ENCODE measurements around the gene ANO1.

Gene ANO1

DNA sequence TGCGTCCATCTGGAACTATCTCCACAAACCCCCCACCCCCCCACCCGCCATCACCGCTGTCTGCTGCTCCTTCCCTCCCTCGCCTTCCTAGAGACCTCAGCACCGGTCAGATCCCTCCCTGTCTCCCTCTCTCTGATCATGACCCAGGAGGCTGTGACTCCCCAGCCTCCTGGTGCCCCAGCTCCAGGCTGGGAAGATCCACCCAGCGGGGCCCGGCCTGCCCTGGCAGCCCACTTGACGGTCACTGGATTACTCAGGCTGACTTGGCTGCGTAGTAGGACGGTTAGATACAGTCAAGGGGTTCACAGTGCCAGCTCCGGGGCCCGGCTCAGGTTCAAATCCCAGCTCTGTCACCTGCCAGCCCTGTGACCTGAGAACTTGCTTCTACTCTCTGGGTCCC is 59.3 kb downstream of the ANO1 start:
- no peak for DNase-seq (ENCODE audit: low read depth in 2 of 2)

DNA sequence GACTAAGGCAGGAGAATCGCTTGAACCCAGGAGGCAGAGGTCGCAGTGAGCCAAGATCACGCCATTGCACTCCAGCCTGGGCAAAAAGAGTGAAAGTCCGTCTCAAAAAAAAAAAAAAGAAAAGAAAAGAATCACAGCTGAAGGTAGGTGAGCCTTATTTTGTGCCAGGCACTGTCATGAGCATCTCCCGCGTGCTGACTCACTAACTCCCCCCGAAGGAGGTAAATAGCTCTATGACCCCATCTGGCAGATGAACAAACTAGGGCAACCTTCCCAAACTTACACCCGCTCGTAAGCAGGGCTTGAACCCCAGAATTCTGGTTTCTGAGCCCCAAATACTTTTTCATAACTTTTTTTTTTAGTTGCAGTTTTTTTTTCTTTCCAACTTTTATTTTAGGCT is 60.3 kb downstream of the ANO1 start:
- DNase-seq (ENCODE audit: low read depth in 2 of 2) = no peak

DNA sequence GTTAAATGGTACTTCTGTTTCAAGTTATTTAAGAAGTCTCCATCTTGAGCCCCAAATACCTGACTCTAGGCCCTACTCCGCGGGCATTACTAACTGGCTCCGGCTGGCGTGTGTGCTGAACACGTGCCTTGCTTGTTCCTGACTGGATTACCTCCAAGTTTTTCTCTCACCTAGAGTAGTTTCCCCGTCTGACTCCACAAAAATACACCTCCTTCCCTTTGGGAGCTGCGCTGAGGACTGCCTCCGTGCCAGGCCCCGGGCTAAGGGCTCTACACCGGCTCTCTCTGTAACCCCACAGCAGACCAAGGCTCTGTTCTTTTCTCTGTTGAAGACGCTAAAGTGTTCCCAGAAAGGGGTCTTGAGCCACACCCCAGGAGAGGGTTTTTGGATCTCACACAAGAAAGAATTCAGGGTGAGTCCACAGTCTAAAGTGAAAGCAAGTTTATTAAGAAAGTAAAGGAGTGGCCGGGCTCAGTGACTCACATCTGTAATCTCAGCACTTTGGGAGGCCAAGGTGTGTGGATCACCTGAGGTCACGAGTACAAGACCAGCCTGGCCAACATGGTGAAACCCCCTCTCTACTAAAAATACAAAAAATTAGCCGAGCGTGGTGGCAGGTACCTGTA is 61.8 kb downstream of the ANO1 start:
- no peak for DNase-seq (ENCODE audit: low read depth in 2 of 2)

DNA sequence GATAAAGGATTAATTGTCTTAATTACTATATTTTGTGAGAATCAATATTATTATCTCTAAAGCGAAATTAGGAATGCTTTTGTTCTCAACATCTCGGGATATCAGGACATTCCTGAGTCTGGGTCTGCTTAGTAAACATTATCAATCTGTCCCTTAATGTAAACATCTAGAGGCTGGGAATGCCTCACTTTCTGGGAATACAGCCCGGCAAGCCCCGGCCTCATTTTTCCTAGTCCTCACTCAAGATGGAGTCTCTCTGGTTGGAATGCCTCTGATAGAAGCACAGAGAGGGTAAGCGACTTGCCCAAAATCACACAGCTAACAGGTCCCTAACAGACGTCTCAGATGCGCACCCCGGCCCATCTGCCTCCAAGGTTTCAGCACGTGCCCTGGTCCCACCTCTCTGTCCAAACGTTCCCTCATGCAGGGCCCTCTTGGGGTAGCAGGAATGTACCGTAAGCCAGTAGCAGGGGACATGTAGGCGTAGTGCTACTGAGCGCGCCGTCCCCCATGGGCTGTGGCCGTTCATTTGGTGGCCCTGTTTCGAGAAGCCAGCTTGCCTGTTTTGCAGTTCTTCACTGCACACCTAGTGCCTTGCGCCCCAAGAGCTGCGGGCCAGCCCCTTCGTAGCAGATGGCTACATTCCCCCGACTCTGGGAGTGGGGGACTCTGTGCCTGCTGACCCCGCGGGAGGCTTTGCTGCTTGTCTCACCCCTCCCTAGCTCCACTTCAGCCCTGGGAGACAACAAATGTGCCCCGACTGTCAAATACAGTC is 62.8 kb downstream of the ANO1 start:
- no peak for DNase-seq (ENCODE audit: low read depth in 2 of 2)

DNA sequence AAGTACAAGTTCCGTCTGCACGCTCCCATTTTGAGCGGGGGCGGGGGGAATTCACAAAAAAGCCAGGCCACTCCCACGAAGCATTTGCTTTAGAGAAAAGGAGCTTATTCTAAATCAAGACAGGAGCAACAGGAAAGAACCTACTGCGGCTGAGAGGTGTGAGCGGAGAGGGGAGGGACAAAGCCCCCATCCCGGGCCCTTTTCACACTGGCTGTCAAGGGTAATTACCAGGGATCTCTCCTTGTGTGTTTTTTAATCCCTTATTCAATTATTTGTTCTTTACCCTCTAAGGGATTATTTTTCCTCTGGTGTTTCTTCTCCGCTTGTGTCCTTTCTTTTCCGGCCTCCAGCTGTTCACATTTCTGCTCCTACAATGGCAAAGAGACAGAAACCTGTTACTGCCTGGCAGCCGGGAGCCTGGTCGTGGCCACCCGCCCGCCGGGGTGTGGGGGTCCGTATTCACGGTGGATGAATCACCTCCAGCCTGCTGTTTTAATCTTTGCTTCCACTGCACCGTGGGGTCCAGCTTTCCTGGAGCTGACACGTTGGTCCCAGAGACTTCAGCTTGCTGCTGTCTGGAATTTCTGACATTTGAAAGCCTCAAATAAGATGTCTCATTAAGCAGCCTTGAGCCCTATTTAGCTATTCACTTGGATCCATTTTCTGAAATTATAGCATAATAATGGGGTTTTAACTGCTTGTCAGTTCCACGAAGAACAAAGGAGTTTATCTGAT is 63.5 kb downstream of the ANO1 start:
- no peak for DNase-seq (ENCODE audit: low read depth in 2 of 2)

DNA sequence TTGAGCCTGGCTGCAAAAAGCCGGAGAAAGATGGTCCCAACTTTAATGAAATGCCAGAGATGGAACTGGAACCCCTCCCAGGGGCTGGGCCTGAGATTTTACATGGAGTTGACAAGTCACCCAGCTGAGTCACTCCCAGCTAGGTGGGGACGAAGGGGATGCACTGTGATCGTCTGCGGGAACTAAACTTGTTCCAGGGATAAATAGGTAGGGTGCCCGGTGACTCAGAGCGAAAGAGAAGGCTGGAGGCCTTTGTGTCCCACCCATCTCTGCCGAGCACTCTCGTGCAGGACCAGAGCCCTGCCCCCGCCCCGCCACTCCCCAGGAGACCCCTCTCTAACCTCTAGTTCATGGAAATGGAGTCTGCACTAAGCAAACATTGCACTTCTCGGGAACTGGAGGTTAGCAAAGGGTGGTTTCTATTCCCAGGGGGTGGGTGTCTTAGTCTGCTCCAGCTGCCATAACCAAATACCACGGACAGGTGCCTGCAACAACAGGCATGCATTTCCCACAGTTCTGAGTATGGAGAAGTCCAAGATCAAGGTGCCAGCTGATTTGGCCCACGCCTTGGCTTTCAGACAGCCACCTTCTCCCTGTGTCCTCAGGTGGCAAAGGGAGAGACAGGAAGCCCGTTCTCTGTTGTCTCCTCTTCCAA is 64.2 kb downstream of the ANO1 start:
- DNase-seq (ENCODE audit: low read depth in 2 of 2) = no peak

DNA sequence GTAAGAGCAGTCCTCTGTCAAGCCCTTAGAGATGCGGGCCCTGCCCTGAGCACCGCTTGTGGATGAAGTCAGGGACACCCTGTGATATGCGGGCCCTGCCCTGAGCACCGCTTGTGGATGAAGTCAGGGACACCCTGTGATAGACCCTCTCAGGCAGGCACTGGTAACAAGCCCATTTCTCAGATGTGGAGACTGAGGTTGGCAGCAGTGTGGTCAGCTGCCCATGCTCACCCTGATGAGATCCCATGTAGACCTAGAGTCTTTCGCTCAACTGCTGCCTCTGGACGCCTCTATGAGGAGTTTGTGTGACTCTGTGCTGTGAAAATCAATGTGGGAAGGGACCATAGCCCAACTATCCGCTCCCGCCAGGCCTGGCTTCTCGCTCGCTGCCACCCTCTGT is 66.1 kb downstream of the ANO1 start:
- no peak for DNase-seq (ENCODE audit: low read depth in 2 of 2)

DNA sequence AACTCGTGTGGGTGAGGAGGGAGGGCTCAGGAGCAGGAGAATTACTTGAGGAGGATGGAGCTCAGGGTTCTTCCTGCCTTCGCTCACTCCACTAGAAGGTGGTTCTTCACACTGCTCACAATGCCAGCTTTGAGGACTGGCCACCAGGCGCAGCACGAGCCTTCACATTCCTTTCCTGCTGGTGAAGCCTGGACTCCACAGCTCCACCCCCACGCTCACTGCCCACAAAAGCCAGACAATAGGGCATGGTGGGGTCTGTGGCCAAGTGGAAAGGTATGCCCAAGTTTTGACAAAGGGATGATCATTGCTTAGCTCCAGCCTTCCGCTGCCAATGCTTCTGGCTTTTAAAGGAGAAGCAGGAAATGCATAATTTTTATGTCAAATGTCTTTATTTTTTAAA is 67.0 kb downstream of the ANO1 start:
- no peak for DNase-seq (ENCODE audit: low read depth in 2 of 2)

DNA sequence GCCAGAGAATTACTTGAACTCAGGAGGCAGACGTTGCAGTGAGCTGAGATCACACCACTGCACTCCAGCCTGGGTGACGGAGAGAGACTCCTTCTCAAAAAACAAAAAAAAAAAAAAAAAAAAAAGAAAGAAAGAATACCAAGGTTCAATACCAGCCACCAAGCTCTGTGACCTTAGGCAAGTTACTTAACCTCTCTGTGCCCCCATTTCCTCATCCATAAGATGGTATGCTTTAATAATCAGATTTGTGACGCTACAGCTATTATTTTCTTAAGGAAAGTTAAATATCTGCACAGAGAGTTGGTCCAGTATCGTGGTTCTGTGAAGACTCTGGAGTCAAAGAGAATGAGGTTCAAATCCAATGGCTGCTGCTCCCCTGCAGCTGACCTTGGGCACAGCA is 67.7 kb downstream of the ANO1 start:
- no peak for DNase-seq (ENCODE audit: low read depth in 2 of 2)

DNA sequence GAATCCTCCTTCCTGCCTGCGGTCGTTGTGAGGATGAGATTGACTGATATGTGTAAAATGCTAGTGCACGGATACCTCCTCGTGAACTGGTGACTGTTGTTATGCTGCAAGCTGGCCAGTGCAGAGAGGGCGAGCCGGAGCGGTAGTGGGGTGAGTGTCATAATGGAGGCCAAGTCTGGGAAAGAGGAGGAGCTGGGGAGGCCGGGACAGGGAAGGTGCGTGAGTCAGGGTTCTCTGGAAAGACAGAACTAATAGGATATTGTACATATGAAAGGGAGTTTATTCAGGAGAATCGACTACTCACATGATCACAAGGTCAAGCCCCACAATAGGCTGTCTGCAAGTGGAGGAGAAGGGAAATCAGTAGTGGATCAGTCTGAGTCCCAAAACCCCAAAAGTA is 68.2 kb downstream of the ANO1 start:
- DNase-seq (ENCODE audit: low read depth in 2 of 2) = no peak

DNA sequence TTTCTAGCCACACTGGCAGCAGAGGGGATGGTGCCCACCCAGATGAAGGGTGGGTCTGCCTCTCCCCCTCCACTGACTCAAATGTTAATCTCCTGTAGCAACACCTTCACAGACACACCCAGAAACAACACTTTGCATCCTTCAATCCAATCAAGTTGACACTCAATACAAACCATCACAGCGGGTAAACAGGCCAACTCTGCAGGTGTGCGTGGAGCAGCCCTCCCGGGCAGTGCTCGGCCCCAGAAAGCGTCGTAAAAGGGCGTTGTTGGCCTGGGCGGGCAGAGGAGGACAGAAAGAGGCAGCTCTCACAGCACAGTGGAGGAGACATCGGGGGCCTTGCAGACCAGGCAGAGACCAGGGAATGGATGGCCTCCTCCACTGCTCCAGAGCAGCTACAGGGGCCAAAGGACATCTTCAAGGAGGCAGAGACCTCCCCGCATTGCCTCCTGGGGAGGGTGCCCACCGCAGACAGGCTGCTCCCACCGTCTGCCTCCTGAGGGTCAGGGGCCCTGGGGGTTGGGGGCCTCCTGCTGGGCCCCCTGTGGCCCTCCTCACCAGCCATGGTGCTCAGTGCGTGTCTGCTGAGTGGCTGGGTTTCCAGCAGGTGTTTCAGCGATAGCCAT is 68.9 kb downstream of the ANO1 start:
- no peak for DNase-seq (ENCODE audit: low read depth in 2 of 2)

DNA sequence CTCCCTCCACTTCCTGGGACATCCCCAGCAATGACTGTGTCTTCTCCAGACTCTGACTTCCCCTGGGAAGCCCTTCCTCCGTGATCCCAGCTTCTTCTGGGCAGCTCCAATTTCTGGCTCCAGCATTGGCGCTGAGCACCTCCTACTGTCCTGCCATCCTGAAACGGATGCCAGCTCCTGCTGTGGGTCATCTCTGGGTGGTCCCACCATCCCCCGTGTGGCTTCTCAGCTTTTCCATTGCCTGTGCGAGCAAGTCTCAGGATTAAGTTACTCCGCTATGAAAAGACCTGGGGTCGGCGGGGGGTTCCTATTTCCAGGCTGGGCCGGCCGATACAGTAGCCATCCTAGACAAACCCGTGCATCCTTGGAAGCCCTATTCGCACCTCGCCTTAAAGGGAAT is 69.6 kb downstream of the ANO1 start:
- no peak for DNase-seq (ENCODE audit: low read depth in 2 of 2)

DNA sequence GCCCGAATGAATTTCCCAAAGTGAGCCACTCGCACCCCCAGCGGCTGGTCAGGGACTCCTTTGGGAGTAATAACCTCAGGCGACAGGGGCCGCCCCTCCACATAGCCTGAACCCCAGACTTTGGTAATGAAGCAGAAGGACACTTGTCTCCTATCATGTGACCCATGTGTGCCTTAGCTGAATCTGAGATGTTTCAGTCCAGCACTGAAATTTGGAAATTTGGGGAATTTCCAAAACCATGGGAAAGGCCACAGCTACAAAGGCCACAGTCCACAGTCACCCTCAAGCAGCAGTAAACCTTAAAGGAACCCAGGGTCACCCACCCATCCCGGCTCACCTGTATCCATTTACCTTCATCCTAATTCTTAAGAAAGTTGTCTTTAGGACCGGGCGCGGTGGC is 73.6 kb downstream of the ANO1 start:
- DNase-seq (ENCODE audit: low read depth in 2 of 2) = no peak

DNA sequence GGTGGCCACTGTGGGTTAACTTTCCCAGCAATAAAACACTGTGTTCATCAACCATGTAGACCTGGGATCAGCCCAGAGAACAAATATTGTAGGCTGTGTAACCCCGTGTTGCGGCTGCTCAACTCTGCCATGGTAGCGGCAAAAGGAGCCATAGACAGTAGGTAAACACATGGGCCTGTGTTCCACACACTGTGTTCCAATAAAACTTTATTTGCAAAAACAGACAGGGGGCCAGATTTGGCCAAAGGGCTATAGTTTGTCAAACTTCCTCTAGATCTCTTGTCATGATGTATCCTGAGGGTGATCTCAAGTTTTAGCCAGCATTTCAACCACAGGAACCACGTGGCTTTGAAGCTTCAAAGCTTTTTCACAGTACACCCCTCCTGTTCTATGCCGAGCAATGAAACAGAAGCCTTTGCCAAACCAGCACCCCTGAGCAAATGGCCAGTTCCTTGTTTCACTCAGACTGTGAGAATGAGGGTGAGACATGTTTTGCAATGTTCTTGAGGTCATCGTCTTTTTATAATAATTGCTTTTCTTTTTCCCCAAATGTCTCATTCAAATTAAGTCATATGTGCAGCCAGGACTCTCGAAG is 75.1 kb downstream of the ANO1 start:
- DNase-seq (ENCODE audit: low read depth in 2 of 2) = no peak

DNA sequence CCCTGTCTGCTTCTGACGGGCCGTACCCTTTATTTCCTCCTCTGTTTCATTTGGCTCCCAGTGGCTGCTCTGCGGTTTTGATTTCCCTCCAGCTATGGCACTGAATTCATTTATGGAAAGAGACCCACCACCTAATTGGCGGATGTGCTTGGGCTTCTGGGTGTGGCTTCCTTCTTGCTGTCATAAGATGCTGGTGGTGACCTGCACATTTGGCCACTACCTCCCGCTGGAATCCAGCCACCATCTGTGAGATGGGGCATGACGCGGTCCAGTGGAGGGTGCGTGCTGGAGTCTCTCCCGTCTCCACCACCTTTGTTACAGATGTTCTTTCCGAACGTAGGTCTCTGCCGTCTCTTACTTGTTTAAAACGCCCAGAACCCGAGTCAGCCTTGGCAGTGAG is 77.3 kb downstream of the ANO1 start:
- DNase-seq (ENCODE audit: low read depth in 2 of 2) = no peak

DNA sequence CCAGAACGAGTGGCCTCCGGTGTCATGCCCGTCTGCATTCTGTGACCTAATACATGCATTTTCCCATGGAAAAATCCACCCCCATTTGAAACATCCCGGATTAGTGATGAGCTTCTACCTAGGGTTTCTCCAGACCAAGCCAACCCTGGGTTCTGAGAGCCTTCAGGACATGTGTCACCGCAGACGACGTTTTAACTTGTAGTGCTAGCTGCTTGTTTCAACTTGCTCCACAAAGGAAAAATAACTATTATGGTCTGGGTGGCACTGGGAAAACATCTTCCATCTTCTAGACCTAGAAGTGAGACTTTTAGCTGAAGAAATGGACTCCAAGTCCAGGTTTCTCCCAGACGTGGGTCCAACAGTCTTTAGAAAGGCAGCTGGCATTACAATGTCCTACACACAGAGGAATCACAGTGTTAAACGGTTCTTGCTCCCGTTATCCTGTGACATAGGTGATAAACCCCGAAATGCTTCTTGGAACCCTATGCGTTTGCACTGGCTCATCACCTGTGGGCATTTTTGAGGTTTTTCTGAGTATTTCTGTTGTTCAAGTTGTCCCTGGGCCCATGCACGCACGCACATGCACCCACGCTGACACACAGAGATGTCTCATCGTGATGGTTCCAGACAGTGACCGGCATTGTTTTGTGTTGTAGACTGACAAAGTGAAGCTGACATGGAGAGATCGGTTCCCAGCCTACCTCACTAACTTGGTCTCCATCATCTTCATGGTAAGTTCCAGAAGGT is 78.3 kb downstream of the ANO1 start:
- no peak for DNase-seq (ENCODE audit: low read depth in 2 of 2)

DNA sequence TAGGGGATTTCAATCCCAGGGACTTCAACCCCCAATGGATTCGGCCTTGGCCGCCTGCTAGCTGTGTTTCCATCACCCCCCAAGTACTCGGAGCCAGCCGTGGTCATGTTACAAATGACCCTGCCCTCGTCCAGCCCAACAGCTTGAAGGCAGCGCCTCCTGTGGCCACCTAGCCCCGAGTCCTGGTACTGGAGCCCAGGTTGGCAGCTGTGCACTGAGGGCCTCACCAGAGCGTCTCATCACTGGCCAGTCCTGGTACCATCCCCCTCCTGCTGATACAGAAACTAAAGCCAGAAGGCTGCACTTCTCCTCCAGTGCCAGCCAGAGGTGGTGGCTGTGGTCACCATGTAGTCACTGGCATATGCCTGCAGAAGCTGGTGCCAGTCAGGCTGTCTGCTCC is 80.1 kb downstream of the ANO1 start:
- no peak for DNase-seq (ENCODE audit: low read depth in 2 of 2)

DNA sequence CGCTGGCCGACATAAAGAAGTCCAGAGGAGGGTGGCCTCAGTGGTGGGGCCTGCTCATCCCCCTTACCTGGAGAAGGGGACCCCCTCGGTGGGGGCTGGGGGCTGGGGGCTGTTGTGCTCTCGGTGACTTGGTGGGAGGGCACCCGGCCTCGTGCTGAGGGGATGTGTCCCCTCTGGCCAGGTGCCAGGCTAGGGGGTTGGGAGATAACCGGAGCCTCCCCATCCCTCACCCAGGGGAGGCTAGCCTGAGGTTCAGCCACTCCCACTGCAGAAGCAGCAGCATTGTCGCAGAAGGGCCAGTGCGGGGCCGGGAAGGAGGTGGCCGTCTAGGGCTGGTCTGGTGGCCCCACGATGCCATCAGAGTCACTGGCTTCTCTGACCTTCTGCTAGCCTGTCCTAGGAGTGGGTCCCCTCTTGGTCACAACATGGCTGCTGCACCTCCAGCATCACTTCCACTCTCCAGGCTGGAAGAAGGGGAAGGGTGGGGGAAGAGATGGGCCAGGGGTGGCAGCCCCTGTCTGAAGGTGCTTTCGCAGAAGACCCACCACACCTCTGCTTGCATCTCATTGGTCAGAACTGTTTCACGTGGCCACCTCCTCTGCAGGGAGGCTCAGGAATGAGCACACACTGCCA is 80.8 kb downstream of the ANO1 start:
- DNase-seq (ENCODE audit: low read depth in 2 of 2) = no peak

DNA sequence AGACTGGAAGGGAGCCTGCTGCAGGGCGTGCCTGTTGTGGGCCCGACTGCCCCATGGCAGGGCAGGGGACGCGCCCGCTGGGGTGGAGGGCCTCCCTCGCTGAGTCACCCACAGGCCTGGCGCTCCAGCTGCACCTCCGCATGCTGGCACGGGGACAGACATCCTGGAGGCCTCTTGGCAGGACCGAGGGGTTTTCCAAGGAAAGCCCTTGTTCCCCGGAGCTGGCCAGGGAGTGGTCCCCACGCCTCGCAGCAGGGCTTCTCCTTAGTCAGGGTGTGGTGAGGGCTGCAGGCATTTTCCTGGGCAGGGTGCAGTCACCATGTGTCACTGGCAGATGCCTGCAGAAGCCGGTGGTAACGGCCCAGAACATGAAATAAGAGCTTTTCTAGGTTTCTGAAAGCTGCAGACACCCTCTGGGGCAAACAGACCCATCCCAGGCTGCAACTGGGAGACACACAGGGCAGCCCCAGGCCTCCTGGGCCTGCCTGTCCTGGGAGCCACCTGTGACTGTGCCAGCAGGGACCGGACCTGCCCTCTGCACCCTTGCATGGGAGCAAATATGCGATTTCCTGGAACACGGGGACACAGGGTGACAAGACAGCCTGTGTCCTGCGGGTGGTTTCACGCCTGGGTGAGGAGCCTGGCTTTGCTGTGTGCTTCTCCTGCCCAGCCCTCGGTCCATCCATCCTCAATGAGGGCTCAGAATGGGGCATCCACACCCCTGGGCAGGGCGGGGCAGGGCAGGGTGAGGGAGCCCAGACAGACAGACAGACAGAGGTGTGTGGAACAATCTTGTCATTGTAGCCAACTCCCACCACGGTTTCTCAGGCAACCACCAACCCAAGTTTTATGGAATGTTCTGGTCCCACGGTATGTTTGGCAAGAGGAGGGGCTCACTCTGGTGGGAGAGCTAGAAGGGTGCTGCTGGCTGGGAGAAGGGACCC is 81.8 kb downstream of the ANO1 start:
- no peak for DNase-seq (ENCODE audit: low read depth in 2 of 2)

Data from stimulated activated CD4-positive, alpha-beta T cell treated with anti-CD3 and anti-CD28 coated beads, Interleukin-12 subunit alpha, Interleukin-12 subunit beta, amount 100 ng/mL, for 24 hours (primary cell).